ENCODE results near the gene NR1H2.
"Not testable (repeated sequence)": the region's sequence is repeated elsewhere in the genome, so short reads cannot be mapped to it uniquely, and the experiment has no call there.

GRCh38 chr19:50347089-50347581, 29.1 kb upstream of the NR1H2 start:
- not testable (repeated sequence) for TF ChIP-seq POLR2AphosphoS5 (IDR thresholded peaks at IDR 0.05; ENCODE audit: low read depth); CTCF (IDR thresholded peaks at IDR 0.05; ENCODE audit: insufficient read depth, low read length)

All from HL-60 (cell line).